HG03139 (cell line): ENCODE measurements around the gene CAVIN1.
"Not testable (repeated sequence)": the region's sequence is repeated elsewhere in the genome, so short reads cannot be mapped to it uniquely, and the experiment has no call there.

ENCODE experiments used
- ATAC-seq: cut with Tn5 transposase; IDR thresholded peaks from one replicate; pipeline ENCODE4 v1.9.1; 2021; ENCODE audit not compliant: unreplicated experiment

CAVIN1 gene

DNA sequence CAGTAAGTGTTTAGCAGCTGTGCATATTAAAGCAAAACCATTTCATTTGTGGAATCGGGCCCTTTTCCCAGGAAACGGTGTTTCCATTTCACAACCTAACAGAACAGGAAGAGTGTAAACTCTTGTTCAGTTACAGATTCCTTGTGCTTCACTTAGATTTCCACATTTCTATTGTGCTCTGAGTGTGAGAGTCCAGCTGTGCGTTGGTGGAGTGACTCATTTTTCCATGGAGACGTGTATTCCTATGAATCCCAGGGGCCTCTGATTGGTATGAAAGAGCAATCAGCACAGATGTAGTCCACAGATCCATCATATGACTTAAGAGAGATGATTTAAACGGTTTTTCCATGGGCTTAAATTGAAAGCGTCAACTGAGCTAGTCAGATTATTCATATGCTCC is 13.3 kb upstream of the CAVIN1 start:
- no peak for ATAC-seq

DNA sequence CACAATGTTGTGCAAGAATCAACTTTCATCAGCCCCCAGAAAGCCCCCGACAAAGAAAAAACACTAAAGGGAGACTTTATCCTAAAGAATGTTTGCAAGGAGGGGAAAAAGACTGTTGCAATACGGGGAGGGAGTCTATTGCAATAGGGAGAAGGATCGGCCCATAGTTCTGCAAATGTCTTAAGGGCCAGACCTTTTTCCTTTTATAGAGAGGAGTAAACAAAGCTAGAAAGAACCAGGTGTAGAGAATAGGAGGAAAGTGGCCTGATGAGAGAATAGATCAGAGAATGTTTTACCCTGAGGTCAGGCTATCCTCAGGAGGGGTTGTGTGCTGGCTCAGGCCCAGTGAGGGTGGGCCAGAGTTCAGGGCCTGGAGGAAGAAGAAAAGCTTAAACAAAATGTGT is 8.7 kb upstream of the CAVIN1 start:
- ATAC-seq: no peak

DNA sequence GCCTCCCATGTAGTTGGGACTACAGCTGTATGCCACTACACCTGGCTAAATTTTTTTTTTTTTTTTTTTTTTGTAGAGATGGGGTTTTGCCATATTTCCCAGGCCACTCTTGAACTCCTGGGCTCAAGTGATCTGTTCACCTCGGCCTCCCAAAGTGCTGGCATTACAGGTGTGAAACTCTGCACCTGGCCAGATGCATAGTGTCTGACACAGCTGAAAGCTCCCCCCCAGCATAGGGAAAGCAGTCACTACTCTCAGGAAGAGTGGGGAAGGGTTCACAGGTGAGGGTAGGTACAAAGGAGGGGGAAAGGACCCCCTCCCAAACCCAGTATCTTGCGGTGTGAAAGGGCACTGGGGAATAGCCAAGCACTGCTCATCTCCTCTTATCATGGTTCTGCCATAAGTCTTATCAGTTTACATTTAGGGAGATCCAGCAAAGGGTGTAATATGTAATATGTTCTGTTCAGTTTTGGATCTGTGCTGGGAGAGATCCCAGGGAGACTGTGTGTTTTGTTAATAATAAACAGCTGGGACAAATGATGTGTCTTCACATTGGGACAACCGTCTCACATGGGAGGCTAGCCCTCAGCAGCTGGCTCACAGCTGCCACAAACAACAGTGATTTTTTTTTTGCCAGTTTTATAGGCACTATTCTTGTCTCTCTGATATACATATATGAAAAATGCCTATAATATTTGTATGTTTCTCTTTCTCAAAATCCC is 6.8 kb upstream of the CAVIN1 start:
- ATAC-seq: no peak

DNA sequence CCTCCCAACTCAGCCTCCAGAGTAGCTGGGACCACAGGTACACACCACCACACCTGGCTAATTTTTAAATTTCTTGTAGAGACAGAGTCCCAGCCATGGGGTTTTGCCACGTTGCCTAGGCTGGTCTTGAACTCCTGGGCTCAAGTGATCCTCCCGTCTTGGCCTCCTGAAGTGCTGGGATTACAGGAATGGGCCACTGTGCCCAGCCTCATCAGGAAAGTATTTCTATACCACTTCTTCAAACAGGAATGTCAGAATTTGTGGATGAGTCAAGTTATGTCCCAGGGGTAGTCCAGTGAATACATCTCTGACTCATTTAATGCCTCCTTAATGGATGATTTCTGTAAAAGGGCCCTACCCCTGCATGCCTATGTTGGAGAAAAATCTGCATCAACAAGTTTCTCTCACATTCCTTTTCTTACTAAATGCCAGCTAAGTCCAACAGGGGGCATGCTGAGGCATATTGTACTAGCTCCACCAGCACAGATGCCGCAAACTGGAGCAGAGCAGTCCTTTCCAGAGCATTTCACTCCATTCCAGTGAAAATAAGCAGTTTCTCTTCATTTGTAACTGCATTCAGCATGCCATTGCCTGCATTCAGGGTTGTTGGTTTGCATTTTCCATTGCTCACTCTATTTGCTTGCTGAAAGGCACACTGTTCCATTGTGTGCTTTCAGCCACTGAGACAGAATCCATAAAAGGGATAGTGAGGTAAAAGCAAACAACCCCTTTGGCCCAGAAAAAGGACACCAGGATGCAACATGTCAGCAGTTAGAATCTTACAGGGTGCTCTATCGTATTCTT is 5.3 kb upstream of the CAVIN1 start:
- no peak for ATAC-seq

DNA sequence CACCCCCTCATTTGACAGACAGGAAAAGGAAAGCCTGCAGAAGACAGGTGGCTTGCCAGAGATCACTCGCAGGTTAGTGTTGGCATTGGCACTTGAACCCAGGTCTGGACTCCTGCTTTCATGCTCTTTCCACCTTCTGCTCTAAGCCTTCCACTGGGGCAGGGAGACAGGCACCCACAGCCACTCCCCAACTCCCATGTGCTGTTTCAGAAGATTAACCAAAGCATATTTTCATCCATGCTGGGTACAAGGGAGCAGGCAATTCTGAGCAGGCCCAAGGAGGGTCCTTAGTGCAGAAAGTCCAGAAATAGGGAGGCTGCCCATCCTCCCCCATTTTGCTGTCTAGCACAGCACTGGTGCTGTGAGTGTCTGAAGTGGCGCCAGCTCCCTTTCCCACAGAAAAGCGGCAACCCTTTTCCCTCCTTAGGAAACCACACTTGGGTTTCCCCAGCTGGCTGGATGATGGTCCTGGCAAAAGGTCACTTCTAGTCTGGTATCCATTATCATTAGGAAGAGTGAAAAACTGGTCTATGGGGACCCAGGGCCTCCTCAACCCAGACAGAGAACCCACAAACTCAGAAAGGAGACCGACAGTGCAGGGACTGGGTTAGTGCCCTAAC is 2.0 kb upstream of the CAVIN1 start:
- ATAC-seq: no peak

DNA sequence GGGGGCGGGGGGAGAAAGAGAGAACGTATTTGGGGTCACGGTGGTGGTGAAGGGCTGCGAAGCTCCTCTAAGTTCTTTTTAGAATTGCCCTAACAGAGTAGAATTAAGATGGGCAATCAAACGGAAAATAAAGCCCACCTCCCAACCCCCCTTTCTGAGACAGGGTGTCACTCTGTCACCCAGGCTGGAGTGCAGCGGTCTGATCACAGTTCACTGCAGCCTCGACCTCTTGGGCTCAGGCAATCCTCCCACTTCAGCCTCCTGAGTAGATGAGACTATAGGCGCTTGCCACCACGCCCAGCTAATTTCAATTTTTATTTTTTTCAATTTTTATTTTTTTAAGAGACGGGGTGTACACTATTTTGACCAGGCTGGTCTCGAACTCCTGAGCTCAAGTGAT is 710 bp upstream of the CAVIN1 start:
- ATAC-seq: no peak

DNA sequence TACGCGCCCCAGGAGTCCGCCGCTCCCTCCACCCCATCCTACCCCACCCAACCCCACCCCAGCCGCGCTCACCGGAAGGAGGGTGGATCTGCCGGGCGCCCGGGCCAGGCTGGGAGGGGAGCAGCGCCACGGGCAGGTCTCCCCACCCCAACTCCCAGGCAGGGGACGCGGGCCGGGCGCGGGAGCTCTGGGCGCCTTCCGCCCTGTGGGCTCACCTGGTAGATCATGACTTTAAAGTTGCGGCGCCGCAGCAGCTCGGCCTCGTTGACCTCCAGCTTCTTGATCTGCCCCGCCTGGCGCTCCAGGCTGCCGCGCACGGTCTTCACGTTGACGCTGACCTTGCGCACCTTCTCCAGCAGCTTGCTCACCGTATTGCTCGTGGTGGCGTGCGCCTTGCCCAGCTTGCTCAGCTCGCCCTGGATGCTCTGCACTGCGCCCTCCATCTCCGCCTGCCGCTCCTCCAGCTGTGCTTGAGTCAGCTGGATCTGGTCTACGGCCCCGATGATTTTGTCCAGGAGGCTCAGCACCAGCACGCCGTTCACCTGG is 571 bp downstream of the CAVIN1 start:
- no peak for ATAC-seq

DNA sequence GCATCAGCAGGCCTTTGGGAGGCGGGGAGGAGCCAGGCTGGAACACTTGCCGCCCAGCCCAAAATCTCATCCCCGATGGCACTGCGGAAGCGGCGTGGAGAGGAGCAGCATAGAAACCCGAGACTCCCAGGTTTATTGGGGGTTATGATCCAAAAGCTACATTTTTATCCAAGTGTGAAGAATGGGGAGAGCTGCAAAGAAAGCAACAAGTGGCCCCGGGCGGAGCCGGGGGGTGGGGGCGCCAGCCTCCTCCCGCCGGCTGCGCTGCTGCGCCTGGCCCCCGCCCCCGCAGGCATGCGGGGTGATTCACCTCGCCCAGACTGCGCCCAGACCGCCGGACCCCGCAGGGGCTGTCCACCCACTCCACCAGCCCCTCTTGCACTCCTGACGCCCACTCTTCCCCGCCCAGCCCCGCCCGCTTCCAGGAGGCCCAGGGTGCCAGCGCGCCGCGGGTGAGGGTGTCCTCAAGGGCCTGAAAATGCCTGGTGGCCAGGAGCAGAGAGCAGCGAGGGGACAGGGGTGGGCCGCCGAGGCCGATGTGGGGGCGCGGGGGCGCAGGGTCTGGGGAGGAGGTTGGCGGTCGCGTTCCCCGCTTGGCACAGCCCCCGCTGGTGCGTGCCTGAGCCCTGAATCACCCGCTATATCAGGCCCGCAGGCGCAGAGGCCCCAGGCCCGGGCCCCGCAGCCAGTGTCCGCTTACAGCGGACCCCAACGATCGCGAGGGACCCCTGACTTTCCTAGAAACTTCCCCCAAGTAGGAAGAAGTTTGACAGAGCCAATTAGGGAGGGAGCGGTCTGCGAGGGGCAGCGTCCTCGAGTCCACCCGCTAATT is 1.3 kb downstream of the CAVIN1 start:
- ATAC-seq: no peak

DNA sequence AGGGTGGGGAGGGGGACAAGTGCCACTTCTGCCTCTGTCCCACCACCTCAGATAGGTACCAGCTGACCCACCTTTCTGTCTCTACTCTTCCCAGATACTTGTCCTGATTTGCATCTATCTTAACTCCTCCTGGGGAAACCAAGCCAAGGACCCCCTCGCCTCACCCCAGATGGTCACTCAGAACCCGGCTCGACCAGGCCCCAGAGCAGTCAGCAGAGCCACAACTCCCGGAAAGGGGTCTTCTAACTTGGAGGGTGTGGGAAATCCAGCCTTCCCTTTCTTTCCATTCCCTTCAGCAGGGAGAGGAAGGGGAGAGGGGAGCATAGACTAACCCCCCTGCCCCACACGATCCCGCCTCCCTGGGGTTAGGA is 1.9 kb downstream of the CAVIN1 start:
- no peak for ATAC-seq

DNA sequence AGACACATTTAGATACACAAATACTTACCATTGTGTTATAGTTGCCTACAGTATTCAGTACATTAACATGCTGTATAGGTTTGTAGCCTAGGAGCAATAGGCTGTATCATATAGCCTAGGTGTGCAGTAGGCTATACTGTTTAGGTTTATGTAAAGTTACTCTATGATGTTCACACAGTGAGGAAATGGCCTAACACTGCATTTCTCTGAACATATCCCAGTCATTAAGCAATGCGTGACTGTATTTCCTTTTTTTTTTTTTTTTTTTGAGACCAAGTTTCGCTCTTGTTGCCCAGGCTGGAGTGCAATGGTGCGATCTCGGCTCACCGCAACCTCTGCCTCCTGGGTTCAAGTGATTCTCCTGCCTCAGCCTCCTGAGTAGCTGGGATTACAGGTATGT is 5.1 kb downstream of the CAVIN1 start:
- not testable (repeated sequence) for ATAC-seq

DNA sequence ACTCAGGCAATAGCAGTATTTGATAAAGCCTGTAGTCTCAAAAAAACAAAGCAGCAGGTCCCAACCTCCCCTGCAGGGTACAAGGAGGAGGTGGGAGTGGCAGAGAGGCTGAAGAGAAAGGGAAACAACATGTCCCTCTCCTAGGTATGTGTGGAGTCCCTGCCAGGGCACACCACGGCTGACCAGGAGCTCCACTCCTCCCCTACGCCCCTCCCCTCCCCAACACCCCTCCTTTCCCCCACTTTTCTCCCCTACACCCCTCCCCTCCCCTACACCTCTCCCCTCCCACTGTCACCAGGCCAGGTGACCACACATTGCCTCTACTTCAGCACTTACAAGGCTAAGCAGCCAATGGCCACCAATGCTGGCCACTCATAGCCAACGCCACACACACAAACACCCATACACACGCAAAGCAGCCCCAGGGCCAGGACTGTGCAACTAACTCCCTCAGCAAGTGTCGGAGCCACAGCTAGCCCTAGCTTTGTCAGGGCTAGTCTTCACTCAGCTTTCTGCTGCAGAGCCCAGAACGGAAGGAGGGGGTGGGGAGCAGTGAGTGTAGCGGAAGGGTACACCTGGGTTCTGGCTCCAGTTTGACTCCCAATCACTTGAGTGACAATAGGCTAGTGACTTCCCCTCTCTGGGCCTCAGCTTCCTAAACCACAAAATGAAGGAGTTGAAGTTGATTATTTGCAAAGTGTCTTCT is 8.2 kb downstream of the CAVIN1 start:
- no peak for ATAC-seq

DNA sequence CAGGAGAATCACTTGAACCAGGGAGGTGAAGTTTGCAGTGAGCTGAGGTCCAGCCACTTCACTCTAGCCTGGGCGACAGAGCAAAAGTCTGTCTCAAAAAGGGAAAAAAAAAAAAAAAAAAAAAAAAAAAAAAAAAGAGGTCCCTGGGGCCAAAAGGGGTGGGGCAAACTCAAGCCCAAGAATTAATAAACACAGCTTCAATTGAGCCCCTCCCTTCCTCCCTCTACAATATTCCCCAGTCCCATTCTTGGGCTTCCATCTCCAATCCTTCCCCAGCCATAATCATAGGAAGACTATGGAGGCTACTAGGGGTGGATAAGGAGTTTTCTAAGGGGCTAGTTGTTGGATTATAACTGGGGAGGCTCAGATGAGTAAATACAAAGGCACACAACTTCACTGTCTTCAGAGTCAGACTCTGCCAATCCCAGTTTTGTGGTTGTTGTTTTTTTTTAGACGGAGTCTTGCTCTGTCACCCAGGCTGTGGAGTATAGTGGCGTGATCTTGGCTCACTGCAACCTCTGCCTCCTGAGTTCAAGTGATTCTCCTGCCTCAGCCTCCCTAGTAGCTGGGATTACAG is 9.5 kb downstream of the CAVIN1 start:
- ATAC-seq: no peak

DNA sequence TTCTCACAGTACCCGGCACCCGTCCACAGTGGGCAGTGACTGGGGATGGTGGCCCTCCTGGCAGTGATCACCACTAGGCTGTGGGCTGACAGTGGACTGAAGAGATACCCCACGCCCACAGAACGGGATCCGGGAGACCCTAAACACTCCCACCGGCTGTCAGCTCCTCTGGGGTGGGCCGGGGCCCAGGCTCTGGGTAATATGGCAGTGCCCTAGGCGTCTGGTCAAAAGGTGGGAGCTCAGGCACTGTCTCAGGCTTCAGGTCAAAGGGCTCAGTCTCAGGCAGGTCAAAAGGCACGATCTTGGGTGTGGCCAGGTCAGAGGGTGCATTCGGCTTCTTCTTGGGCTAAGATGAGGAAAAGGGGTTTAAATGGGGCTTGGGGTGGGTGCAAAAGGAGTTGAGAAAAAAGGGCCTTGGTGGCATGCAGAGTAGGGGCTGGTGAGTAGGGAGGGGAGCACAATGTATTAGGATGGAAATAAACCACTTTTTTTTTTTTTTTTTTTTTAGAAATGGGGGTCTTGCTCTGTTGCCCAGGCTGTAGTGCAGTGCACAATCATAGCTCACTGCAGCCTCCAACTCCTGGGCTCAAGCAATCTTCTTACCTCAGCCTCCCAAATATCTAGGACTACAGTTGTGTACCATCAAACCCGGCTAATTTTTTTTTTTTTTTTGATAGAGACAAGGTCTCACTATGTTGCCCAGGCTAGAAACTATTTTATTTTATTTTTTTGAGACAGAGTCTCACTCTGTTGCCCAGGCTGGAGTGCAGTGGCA is 11.0 kb downstream of the CAVIN1 start:
- no peak for ATAC-seq

DNA sequence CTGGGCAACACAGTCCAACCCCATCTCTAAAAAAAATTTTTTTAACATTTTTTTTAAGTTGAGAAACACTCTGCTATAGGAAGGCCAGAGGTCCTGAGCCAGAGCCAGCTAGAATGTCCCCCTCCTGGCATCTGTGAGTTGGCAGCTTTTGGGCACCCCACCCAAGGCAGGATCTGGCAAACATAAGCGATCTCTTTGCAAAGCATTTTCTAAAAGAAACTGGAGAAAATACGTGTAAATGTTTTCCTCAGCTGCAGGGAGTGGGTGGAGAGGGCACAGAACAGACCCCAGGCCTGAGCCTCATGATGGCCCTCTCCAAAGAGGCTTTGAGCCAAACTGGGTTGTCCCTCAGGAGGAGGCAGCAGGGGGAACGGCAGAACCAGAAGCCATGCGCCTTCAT is 11.7 kb downstream of the CAVIN1 start:
- ATAC-seq: no peak

DNA sequence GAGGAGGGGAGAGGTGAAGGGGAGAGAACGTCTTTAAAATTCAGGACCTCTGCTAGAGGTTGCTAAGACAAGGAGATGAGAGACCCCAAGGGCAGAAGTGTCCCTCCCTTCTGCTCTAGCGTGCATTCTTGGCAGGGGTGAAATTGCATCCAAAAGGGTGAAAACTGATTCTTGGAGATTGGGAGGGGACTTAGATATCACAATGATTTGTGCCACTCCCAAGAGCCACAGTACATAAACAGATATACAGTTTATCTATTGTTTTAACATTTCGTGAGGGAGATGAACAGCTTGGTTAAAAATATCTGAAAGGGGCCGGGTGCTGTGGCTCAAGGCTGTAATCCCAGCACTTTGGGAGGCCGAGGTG is 12.8 kb downstream of the CAVIN1 start:
- ATAC-seq: no peak

DNA sequence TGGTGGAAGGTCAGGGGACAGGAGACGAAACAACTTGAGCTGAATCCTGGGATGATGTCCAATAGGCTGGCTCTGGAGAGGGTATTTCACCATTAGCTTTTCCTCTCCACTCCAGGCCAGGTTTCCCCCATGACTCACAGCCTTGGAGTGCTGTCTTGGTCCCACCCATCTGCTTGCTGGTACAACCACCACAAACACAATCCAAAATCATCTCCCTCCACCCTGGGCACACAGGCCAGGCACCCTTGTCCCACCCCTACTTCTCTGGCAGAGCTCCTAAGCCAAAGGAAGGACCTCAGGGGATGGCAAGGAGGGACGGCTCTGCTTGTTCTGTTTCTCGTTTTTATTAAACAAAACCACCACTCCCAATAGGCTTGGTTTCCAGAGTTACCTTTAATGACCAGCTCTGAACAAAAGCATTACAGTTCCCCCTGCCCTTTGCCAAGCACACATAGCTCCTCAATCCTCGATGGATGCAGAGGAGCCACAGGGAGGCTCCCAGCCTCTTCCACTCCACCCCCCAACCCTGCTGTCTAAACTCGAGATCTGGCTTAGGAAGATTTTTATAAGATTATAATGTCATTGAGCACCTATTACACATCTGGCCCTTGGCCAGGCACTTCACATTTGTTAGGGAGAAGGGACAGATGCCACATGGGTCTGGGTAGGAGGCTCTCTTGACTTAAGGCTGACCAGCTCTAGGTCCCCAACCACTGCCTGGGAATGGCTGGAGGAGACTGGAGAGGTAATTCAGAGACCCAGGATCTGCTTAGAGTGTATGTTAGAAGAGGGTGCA is 13.3 kb downstream of the CAVIN1 start:
- no peak for ATAC-seq

DNA sequence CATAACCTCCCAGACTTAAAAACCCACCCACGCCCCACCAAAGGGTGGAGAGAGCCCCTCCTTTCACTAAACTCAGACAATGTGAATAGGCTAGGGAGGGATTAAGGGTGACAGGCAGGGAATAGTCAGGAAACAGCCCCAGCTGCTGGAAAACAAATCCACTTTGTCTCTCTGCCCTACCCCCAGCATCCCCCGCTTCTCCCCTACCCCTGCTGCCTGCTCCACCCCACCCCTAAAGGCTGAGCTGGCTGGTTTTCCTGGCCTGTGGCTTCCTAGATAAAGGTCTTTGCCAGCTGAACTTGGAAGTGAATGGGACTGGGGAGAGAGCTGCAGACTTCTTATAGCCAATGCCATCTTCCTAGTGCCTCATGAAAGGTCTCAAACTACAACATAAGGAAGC is 15.0 kb downstream of the CAVIN1 start:
- ATAC-seq: no peak

DNA sequence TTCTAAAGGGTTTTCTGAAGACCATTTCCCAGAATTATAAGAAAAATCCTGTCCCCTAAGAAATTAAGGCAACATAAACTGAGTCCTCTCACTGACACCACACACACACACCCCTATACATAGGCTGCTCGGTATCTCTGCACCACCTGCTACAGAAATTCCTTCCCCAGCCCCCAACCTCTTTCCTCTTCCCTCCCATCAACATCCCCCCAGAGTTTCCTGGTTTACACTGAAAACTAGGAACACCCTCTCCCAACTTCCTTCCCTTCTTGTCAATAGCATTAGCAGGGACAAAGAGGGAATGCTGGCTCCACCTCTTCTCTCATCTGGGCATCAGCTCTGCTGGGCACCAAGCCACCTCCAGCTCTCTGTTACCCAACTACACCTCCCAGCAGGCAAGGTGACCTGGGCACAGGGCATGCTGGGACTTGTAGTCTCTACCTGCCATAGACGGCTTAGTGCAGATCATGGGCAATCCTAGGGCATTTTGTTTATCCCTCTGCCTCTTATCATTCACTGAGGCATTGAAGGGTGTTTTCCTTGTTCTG is 15.7 kb downstream of the CAVIN1 start:
- no peak for ATAC-seq
